Mesenchymal stem cell (in vitro differentiated cells and primary cell): ENCODE data around the gene NME5.

Experiments used
- DNase-seq: peaks from one replicate; pipeline ENCODE4 v3.0.0-alpha.2; 2013
- H2AFZ ChIP-seq: one replicate; pipeline ENCODE4 v1.6.1; 2013; ENCODE audit warnings: low read depth, mild to moderate bottlenecking, control low read depth, inconsistent platforms, low read length, moderate library complexity
- H2AK5ac ChIP-seq: 2 replicates; pipeline ENCODE4 v1.6.1; 2013; ENCODE audit warnings: low read length, moderate library complexity, mild to moderate bottlenecking, inconsistent platforms; ENCODE audit not compliant: severe bottlenecking
- H2BK120ac ChIP-seq: one replicate; pipeline ENCODE4 v1.6.1; 2013; ENCODE audit warnings: low read depth, mild to moderate bottlenecking, inconsistent platforms, low read length, moderate library complexity
- H2BK12ac ChIP-seq, 2 experiments: one replicate each; pipeline ENCODE4 v1.6.1; 2013; ENCODE audit warnings: inconsistent platforms in 2 of 2, low read length in 2 of 2, mild to moderate bottlenecking in 2 of 2, moderate library complexity in 2 of 2, control low read depth in 1 of 2
- H2BK15ac ChIP-seq: one replicate; pipeline ENCODE4 v1.6.1; 2013; ENCODE audit warnings: mild to moderate bottlenecking, low read depth, inconsistent platforms; ENCODE audit not compliant: poor library complexity, severe bottlenecking
- H2BK5ac ChIP-seq: 2 replicates; pipeline ENCODE4 v1.6.1; 2013; ENCODE audit warnings: low read depth, mild to moderate bottlenecking, low read length, control low read depth, inconsistent platforms; ENCODE audit not compliant: poor library complexity, severe bottlenecking
- H3K14ac ChIP-seq, 2 experiments: one replicate each; pipeline ENCODE4 v1.6.1; 2013; ENCODE audit warnings: inconsistent platforms in 2 of 2, low read length in 2 of 2, control low read depth in 1 of 2, mild to moderate bottlenecking in 1 of 2, moderate library complexity in 1 of 2
- H3K18ac ChIP-seq, 2 experiments: one replicate each; pipeline ENCODE4 v1.6.1; 2013; ENCODE audit warnings: inconsistent platforms in 2 of 2, low read length in 2 of 2, control low read depth in 1 of 2, low read depth in 1 of 2, mild to moderate bottlenecking in 1 of 2
- H3K23ac ChIP-seq, 2 experiments: one replicate each; pipeline ENCODE4 v1.6.1; 2013; ENCODE audit warnings: inconsistent platforms in 2 of 2, low read length in 2 of 2, mild to moderate bottlenecking in 2 of 2, moderate library complexity in 2 of 2, control low read depth in 1 of 2
- H3K27ac ChIP-seq: 2 replicates; pipeline ENCODE4 v1.5.1; 2013; ENCODE audit warnings: mild to moderate bottlenecking, moderate library complexity, low read length, control low read depth, inconsistent platforms; ENCODE audit not compliant: poor library complexity, severe bottlenecking
- H3K27me3 ChIP-seq, 2 experiments: 2 replicates each; pipeline versions ENCODE4 v1.6.1 to v1.7.0; 2013; ENCODE audit warnings: low read length in 2 of 2, mild to moderate bottlenecking in 2 of 2, moderate library complexity in 2 of 2, control low read depth in 1 of 2, inconsistent platforms in 1 of 2; ENCODE audit not compliant: control insufficient read depth in 1 of 2, insufficient read depth in 1 of 2
- H3K36me3 ChIP-seq, 2 experiments: 2 replicates each; pipeline versions ENCODE4 v1.6.1 to v1.7.0; 2013; ENCODE audit warnings: low read length in 2 of 2, control low read depth in 1 of 2, inconsistent platforms in 1 of 2, low read depth in 1 of 2, mild to moderate bottlenecking in 1 of 2; ENCODE audit not compliant: insufficient read depth in 2 of 2, control insufficient read depth in 1 of 2
- H3K4ac ChIP-seq, 2 experiments: one replicate each; pipeline ENCODE4 v1.6.1; 2013; ENCODE audit warnings: inconsistent platforms in 2 of 2, low read length in 2 of 2, mild to moderate bottlenecking in 2 of 2, moderate library complexity in 2 of 2, control low read depth in 1 of 2, low read depth in 1 of 2
- H3K4me1 ChIP-seq: 2 replicates; pipeline ENCODE4 v1.6.1; 2013; ENCODE audit warnings: low read depth, low read length, control low read depth; ENCODE audit not compliant: control insufficient read depth, insufficient read depth
- H3K4me2 ChIP-seq: 2 replicates; pipeline ENCODE4 v1.6.1; 2013; ENCODE audit warnings: low read length, mild to moderate bottlenecking, inconsistent platforms; ENCODE audit not compliant: poor library complexity, severe bottlenecking
- H3K4me3 ChIP-seq, 2 experiments: 2 replicates each; pipeline versions ENCODE4 v1.5.1 to v1.7.0; 2013; ENCODE audit warnings: low read length in 2 of 2, mild to moderate bottlenecking in 2 of 2, control low read depth in 1 of 2, low read depth in 1 of 2; ENCODE audit not compliant: insufficient read depth in 1 of 2
- H3K79me1 ChIP-seq: replicated peaks from 2 replicates; pipeline ENCODE4 v1.6.1; 2013; ENCODE audit warnings: mild to moderate bottlenecking, control low read depth, low read length, inconsistent platforms; ENCODE audit not compliant: poor library complexity, severe bottlenecking
- H3K9ac ChIP-seq: 2 replicates; pipeline ENCODE4 v1.7.0; 2013; ENCODE audit warnings: mild to moderate bottlenecking, low read length, moderate library complexity
- H3K9me3 ChIP-seq: 2 replicates; pipeline ENCODE4 v1.7.0; 2013; ENCODE audit warnings: mild to moderate bottlenecking, low read length; ENCODE audit not compliant: control insufficient read depth
- H4K8ac ChIP-seq: one replicate; pipeline ENCODE4 v1.6.1; 2013; ENCODE audit warnings: inconsistent platforms, mild to moderate bottlenecking, low read length, moderate library complexity
- H4K91ac ChIP-seq: one replicate; pipeline ENCODE4 v1.6.1; 2013; ENCODE audit warnings: mild to moderate bottlenecking, low read length, inconsistent platforms
- WGBS: methylation state at CpG from one replicate; pipeline ENCODE4 v1.1.7; 2013; ENCODE audit warnings: mixed read lengths; 5-methylcytosine and 5-hydroxymethylcytosine counted together

NME5 gene

GRCh38 chr5:138103319-138103637 lies 36.0 kb downstream of the NME5 start:
- H3K4me1 ChIP-seq, result no peaks in the 10 kb centered on the region
- no peak for DNase-seq
- WGBS, result no CpG with 5 or more reads among the region's 3 CpGs

DNA sequence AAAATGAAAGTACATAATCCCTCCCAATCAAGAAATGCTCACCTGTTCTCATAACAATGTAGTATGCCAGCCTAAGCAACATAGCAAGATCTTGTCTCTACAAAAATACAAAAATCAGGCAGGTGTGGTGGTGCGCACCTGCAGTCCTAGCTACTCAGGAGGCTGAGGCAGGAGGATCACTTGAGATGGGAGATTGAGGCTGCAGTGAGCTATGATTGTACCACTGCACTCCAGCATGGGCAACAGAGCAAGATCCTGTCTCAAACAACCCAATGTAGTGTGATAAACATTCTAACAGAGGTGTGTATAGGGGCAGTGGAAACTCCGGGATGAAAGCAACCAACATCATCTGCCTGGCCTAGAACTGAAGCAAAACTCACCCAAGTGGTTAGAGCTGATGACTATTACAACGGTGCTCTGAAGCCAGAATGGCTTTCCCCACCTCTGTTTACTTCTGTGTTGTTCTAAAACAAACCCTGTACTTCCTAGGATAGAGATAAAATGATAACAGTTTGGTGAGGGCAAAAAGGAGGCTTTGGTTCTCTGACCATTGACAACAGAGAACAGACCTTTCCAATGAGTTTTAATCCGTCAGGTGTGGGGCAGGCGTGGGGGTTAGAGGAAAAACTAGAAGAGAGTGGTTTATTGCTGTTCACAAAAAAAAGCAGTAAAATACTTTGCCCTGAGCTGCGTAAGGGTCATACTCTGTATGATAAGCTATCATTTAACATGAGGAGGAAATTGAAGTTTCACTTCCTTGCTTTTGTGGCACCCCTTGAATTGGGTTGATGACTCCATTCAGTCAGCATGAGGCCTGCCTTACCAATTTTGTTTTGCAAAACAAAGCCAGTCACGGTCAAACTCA lies 36.5 kb downstream of the NME5 start:
- H2AFZ ChIP-seq, result no peak overlapping the region
- no peak overlapping the region for H3K9ac ChIP-seq
- 54% methylated on average over 7 of the region's 7 CpGs for WGBS

More at GRCh38 chr5:138103319-138103637, 36.0 kb downstream of the NME5 start:
- H3K4me2 ChIP-seq, result no peak overlapping the region
- no peaks in the 10 kb centered on the region for H3K9me3 ChIP-seq
- no peak overlapping the region for H3K4ac ChIP-seq
- no peak overlapping the region for H3K4me3 ChIP-seq
- H2BK15ac ChIP-seq, result no peak overlapping the region
- H2BK12ac ChIP-seq, result no peak overlapping the region
- H3K27me3 ChIP-seq, result peaks cover 17 to 37% of the 10 kb centered on the region in 2 experiments
- no peak overlapping the region for H2AK5ac ChIP-seq
- H4K91ac ChIP-seq, result no peak overlapping the region
- H3K36me3 ChIP-seq, result no peaks in the 10 kb centered on the region
- no peak overlapping the region for H3K14ac ChIP-seq
- no peak overlapping the region for H2AFZ ChIP-seq
- no peak overlapping the region for H2BK5ac ChIP-seq
- no peaks in the 10 kb centered on the region for H3K79me1 ChIP-seq
- no peak overlapping the region for H3K9ac ChIP-seq
- H3K18ac ChIP-seq, result no peak overlapping the region
- no peak overlapping the region for H2BK120ac ChIP-seq
- no peak overlapping the region for H4K8ac ChIP-seq
- H3K27ac ChIP-seq, result no peak overlapping the region
- H3K23ac ChIP-seq, result no peak overlapping the region

GRCh38 chr5:138096997-138097828 lies 42.0 kb downstream of the NME5 start:
- Histone ChIP-seq H2BK15ac (no peak overlapping the region), H2AFZ (no peak overlapping the region), H3K79me1 (no peaks in the 10 kb centered on the region), H3K9ac (no peak overlapping the region), H3K23ac (no peak overlapping the region), H2BK12ac (no peak overlapping the region), H3K27ac (no peak overlapping the region), H3K4me2 (no peak overlapping the region), H3K14ac (no peak overlapping the region), H2BK5ac (no peak overlapping the region), H3K4me1 (no peaks in the 10 kb centered on the region), H4K8ac (no peak overlapping the region), H3K18ac (no peak overlapping the region), H3K4ac (no peak overlapping the region), H3K4me3 (no peak overlapping the region), H2BK120ac (no peak overlapping the region), H3K9me3 (no peaks in the 10 kb centered on the region), H4K91ac (no peak overlapping the region), H3K27me3 (peaks cover 54 to 62% of the 10 kb centered on the region in 2 experiments), H3K36me3 (no peaks in the 10 kb centered on the region), H2AK5ac (no peak overlapping the region)
- DNase-seq, result no peak
- WGBS, result 89% methylated on average over 11 of the region's 11 CpGs

More for the DNA sequence above, 36.5 kb downstream of the NME5 start:
- no peak overlapping the region for H2BK5ac ChIP-seq
- no peak overlapping the region for H4K8ac ChIP-seq
- no peak overlapping the region for H2BK120ac ChIP-seq
- no peak overlapping the region for H3K23ac ChIP-seq
- H2AK5ac ChIP-seq, result no peak overlapping the region
- no peak overlapping the region for H2BK12ac ChIP-seq
- no peaks in the 10 kb centered on the region for H3K4me1 ChIP-seq
- H3K14ac ChIP-seq, result no peak overlapping the region
- H3K18ac ChIP-seq, result no peak overlapping the region
- H3K27me3 ChIP-seq, result peaks cover 17 to 37% of the 10 kb centered on the region in 2 experiments
- H3K79me1 ChIP-seq, result no peaks in the 10 kb centered on the region
- H4K91ac ChIP-seq, result no peak overlapping the region
- no peak overlapping the region for H3K27ac ChIP-seq
- H3K4me2 ChIP-seq, result no peak overlapping the region
- no peaks in the 10 kb centered on the region for H3K9me3 ChIP-seq
- no peak overlapping the region for H3K4ac ChIP-seq
- H3K4me3 ChIP-seq, result no peak overlapping the region
- no peak for DNase-seq
- H3K36me3 ChIP-seq, result no peaks in the 10 kb centered on the region
- no peak overlapping the region for H2BK15ac ChIP-seq

- Histone ChIP-seq H3K14ac (no peak overlapping the region), H3K27ac (no peak overlapping the region), H2AK5ac (no peak overlapping the region), H2BK15ac (no peak overlapping the region), H3K9me3 (no peaks in the 10 kb centered on the region), H2BK5ac (no peak overlapping the region), H3K79me1 (no peaks in the 10 kb centered on the region), H2BK12ac (no peak overlapping the region), H3K4me1 (no peaks in the 10 kb centered on the region), H3K4me3 (no peak overlapping the region), H3K27me3 (peaks cover 53 to 57% of the 10 kb centered on the region in 2 experiments), H2AFZ (no peak overlapping the region), H4K8ac (no peak overlapping the region), H3K9ac (no peak overlapping the region), H3K23ac (no peak overlapping the region), H4K91ac (no peak overlapping the region), H3K4me2 (no peak overlapping the region), H2BK120ac (no peak overlapping the region), H3K18ac (no peak overlapping the region), H3K36me3 (no peaks in the 10 kb centered on the region), H3K4ac (no peak overlapping the region)
- 88% methylated on average over 1 of the region's 2 CpGs for whole genome bisulfite sequencing
- DNase-seq, result no peak
These were observed 42.9 kb downstream of the NME5 start for GRCh38 chr5:138096363-138096762.
